Common myeloid progenitor, CD34-positive (primary cell): ENCODE measurements around the gene PCIF1.
A peak's percentile ranks its signal among the peaks of the same experiment; 100 is the strongest.

ENCODE experiments used
- CTCF ChIA-PET: fragments of 350-600 bp; sonication (Branson Sonifier 250); formaldehyde crosslinking; loops from one replicate; lab custom pipeline; 2021; ENCODE audit warnings: antibody characterized with exemption; lab: Charles Lee
- POLR2A ChIA-PET: fragments of 350-600 bp; sonication (Branson Sonifier 250); formaldehyde crosslinking; loops from one replicate; lab custom pipeline; 2021; ENCODE audit warnings: antibody characterized with exemption; lab: Charles Lee
- DNase-seq, 3 donors: peaks; one replicate each; pipeline versions ENCODE4 v3.0.0 to v3.0.0-alpha.2; 2013
- H3K27ac ChIP-seq, 2 experiments: 1 replicate in 1 of 2; 2 replicates in 1 of 2; pipeline ENCODE4 v1.7.0; 2013; ENCODE audit warnings: inconsistent platforms in 2 of 2, low read length in 2 of 2, mild to moderate bottlenecking in 2 of 2, low read depth in 1 of 2, moderate library complexity in 1 of 2; ENCODE audit not compliant: severe bottlenecking in 2 of 2, insufficient read depth in 1 of 2, poor library complexity in 1 of 2
- H3K27me3 ChIP-seq, 5 experiments: replicated peaks in 2 of 5; 1 replicate in 3 of 5; 2 replicates in 2 of 5; pipeline versions ENCODE4 v1.6.1 to v1.7.0; 2013; ENCODE audit warnings: low read length in 4 of 5, mild to moderate bottlenecking in 2 of 5, moderate library complexity in 2 of 5, inconsistent platforms in 1 of 5; ENCODE audit not compliant: insufficient read depth in 5 of 5, control insufficient read depth in 4 of 5
- H3K36me3 ChIP-seq, 4 experiments: 1 replicate in 2 of 4; 2 replicates in 2 of 4; pipeline versions ENCODE4 v1.6.1 to v1.7.0; 2013; ENCODE audit warnings: low read length in 3 of 4, control low read depth in 1 of 4, mild to moderate bottlenecking in 1 of 4; ENCODE audit not compliant: control insufficient read depth in 4 of 4, insufficient read depth in 4 of 4
- H3K4me1 ChIP-seq, 4 experiments: 1 replicate in 3 of 4; 2 replicates in 1 of 4; pipeline versions ENCODE4 v1.6.1 to v1.7.1; 2013; ENCODE audit warnings: low read length in 3 of 4, mild to moderate bottlenecking in 3 of 4, control low read depth in 1 of 4, inconsistent platforms in 1 of 4, moderate library complexity in 1 of 4; ENCODE audit not compliant: control insufficient read depth in 4 of 4, insufficient read depth in 4 of 4; ENCODE audit errors: control extremely low read depth in 1 of 4
- H3K4me3 ChIP-seq, 7 experiments: 1 replicate in 4 of 7; 2 replicates in 3 of 7; pipeline versions ENCODE4 v1.5.1 to v1.7.0; 2013; ENCODE audit warnings: mild to moderate bottlenecking in 7 of 7, low read length in 6 of 7, moderate library complexity in 6 of 7, inconsistent platforms in 2 of 7, low read depth in 2 of 7, control low read depth in 1 of 7; ENCODE audit not compliant: insufficient read depth in 4 of 7, control insufficient read depth in 1 of 7; ENCODE audit errors: extremely low read depth in 1 of 7
- H3K9me3 ChIP-seq, 5 experiments: 1 replicate in 4 of 5; 2 replicates in 1 of 5; pipeline versions ENCODE4 v1.6.1 to v1.7.1; 2013; ENCODE audit warnings: low read length in 4 of 5, mild to moderate bottlenecking in 2 of 5, inconsistent platforms in 1 of 5, low read depth in 1 of 5, moderate library complexity in 1 of 5; ENCODE audit not compliant: control insufficient read depth in 4 of 5, insufficient read depth in 2 of 5; ENCODE audit errors: control extremely low read depth in 1 of 5
- WGBS: methylation state at CpG from one replicate; pipeline ENCODE4 v1.1.5; 2013; ENCODE audit not compliant: insufficient coverage; 5-methylcytosine and 5-hydroxymethylcytosine counted together

Gene PCIF1

GRCh38 chr20:45971675-45972499, 37.4 kb downstream of the PCIF1 start, which contains the start of gene ZNF335:
Gene ZNF335 (minus strand): TSS chr20:45972203. CDS start chr20:45971410, 793 bp downstream.
- H3K4me3 ChIP-seq, result peak within 1 kb of the TSS; percentile 60 to 97 (median 85)
- DNase-seq, result peak; percentile 97 to 98 (median 98)
- POLR2A ChIA-PET, result interaction anchor here (0.9 to 1.8 kb wide), 5 partner anchors 34 to 387 kb away, joined by 3 to 8 read pairs (median 3); no protein-coding TSS in a partner anchor
- under 1% methylated on average over 58 of the region's 72 CpGs for WGBS
- no peaks in the 10 kb centered on the region for H3K9me3 ChIP-seq
- CTCF ChIA-PET, result interaction anchor here (1.3 to 42.1 kb wide), 13 partner anchors 10 to 172 kb away, joined by 3 to 656 read pairs (median 17); partner anchors contain the start of genes CTSA, MMP9, NEURL2 and PCIF1
- peak within 1 kb of the TSS; percentile 100 for H3K27ac ChIP-seq
- H3K4me1 ChIP-seq, result peaks cover 3 to 35% (median 26%) of the 10 kb centered on the region in 4 experiments
- peaks cover 15 to 28% (median 20%) of the 10 kb centered on the region in 4 experiments for H3K36me3 ChIP-seq
- H3K27me3 ChIP-seq, result peaks cover 0 to 3% (median 0%) of the 10 kb centered on the region in 5 experiments

GRCh38 chr20:45972500-45973183, 38.2 kb downstream of the PCIF1 start:
- 1% methylated on average over 12 of the region's 29 CpGs for WGBS
- Histone ChIP-seq H3K27me3 (peaks cover 0 to 3% (median 0%) of the 10 kb centered on the region in 5 experiments), H3K9me3 (no peaks in the 10 kb centered on the region), H3K36me3 (peaks cover 10 to 20% (median 14%) of the 10 kb centered on the region in 4 experiments), H3K4me3 (peak overlapping the region; percentile 60 to 97 (median 85)), H3K27ac (peak overlapping the region; percentile 100), H3K4me1 (peaks cover 3 to 35% (median 26%) of the 10 kb centered on the region in 4 experiments)
- no peak for DNase-seq
- ChIA-PET CTCF (interaction anchor here (1.5 to 42.1 kb wide), 6 partner anchors 11 to 83 kb away, joined by 3 to 656 read pairs (median 16); partner anchors contain the start of genes CTSA, MMP9 and NEURL2), POLR2A (interaction anchor here (0.9 to 1.1 kb wide), 2 partner anchors 33 to 386 kb away, joined by 3 read pairs; no protein-coding TSS in a partner anchor)

- H3K27ac ChIP-seq, result no peak overlapping the region
- no peaks in the 10 kb centered on the region for H3K9me3 ChIP-seq
- H3K4me3 ChIP-seq, result no peak overlapping the region
- ChIA-PET POLR2A (no interaction called here), CTCF (interaction anchor here (0.6 to 42.1 kb wide), 3 partner anchors 12 to 1780 kb away, joined by 3 to 656 read pairs (median 38); partner anchors contain the start of gene MMP9)
- no peaks in the 10 kb centered on the region for H3K36me3 ChIP-seq
- 90% methylated on average over 1 of the region's 7 CpGs for WGBS
- DNase-seq, result no peak
- H3K4me1 ChIP-seq, result peaks cover 3 to 22% (median 19%) of the 10 kb centered on the region in 4 experiments
- peaks cover 0 to 3% (median 0%) of the 10 kb centered on the region in 5 experiments for H3K27me3 ChIP-seq
Observed at GRCh38 chr20:45974896-45975565, 40.5 kb downstream of the PCIF1 start.

GRCh38 chr20:45975686-45976085, 41.2 kb downstream of the PCIF1 start:
- Histone ChIP-seq H3K9me3 (no peaks in the 10 kb centered on the region), H3K27me3 (peaks cover 0 to 3% (median 0%) of the 10 kb centered on the region in 5 experiments), H3K36me3 (no peaks in the 10 kb centered on the region), H3K4me1 (peaks cover 3 to 16% (median 12%) of the 10 kb centered on the region in 4 experiments), H3K27ac (no peak overlapping the region), H3K4me3 (no peak overlapping the region)
- 99% methylated on average over 9 of the region's 11 CpGs for WGBS
- POLR2A ChIA-PET, result no interaction called here
- CTCF ChIA-PET, result interaction anchor here (6.8 to 42.1 kb wide), 2 partner anchors 12 to 29 kb away, joined by 38 to 656 read pairs; partner anchors contain the start of gene MMP9
- DNase-seq, result no peak

- CTCF ChIA-PET, result interaction anchor here (6.8 to 42.1 kb wide), 2 partner anchors 11 to 29 kb away, joined by 38 to 656 read pairs; partner anchors contain the start of gene MMP9
Observed at GRCh38 chr20:45976086-45976485, 41.6 kb downstream of the PCIF1 start.

GRCh38 chr20:45981261-45981660, 46.8 kb downstream of the PCIF1 start:
- Histone ChIP-seq H3K36me3 (no peaks in the 10 kb centered on the region), H3K27ac (no peak overlapping the region), H3K27me3 (peaks cover 0 to 11% (median 0%) of the 10 kb centered on the region in 5 experiments), H3K9me3 (no peaks in the 10 kb centered on the region), H3K4me1 (peaks cover 0 to 4% (median 0%) of the 10 kb centered on the region in 4 experiments), H3K4me3 (no peak overlapping the region)
- ChIA-PET POLR2A (no interaction called here), CTCF (interaction anchor here (0.7 to 42.1 kb wide), 4 partner anchors 11 to 181 kb away, joined by 3 to 656 read pairs (median 4); partner anchors contain the start of gene MMP9)
- no peak for DNase-seq
- 100% methylated on average over 5 of the region's 6 CpGs for WGBS

More at GRCh38 chr20:45976086-45976485, 41.6 kb downstream of the PCIF1 start:
- POLR2A ChIA-PET, result no interaction called here
- WGBS, result 94% methylated on average over 6 of the region's 6 CpGs
- Histone ChIP-seq H3K27me3 (peaks cover 0 to 3% (median 0%) of the 10 kb centered on the region in 5 experiments), H3K4me3 (no peak overlapping the region), H3K36me3 (no peaks in the 10 kb centered on the region), H3K4me1 (peaks cover 3 to 12% (median 8%) of the 10 kb centered on the region in 4 experiments), H3K9me3 (no peaks in the 10 kb centered on the region), H3K27ac (no peak overlapping the region)
- DNase-seq, result no peak
